DND-41 (cell line): ENCODE data around the gene LINGO3.

Experiments
- CTCF ChIP-seq: IDR thresholded peaks from 2 replicates; pipeline ENCODE4 v1.5.1; 2012; ENCODE audit warnings: borderline replicate concordance, low read length, moderate library complexity, mild to moderate bottlenecking; ENCODE audit not compliant: poor library complexity, severe bottlenecking; ENCODE audit errors: extremely low read depth
- EZH2 ChIP-seq: IDR thresholded peaks from 3 replicates; pipeline ENCODE4 v1.6.1; 2012; ENCODE audit warnings: borderline replicate concordance, low read depth, mild to moderate bottlenecking, moderate library complexity, low read length, inconsistent platforms; ENCODE audit not compliant: severe bottlenecking

- no peak for TF ChIP-seq CTCF
- no peak for TF ChIP-seq EZH2
These were observed 22.8 kb upstream of the LINGO3 start for GRCh38 chr19:2330632-2331284.
